ENCODE measurements around the gene MPV17.

The MPV17 gene

GRCh38 chr2:27261241-27261925, 61.5 kb downstream of the MPV17 start:
- H3K27ac ChIP-seq, result no peak overlapping the region
- TF ChIP-seq ZFX (IDR thresholded peaks at IDR 0.05), result no peak
- TF ChIP-seq, protein P1, sequence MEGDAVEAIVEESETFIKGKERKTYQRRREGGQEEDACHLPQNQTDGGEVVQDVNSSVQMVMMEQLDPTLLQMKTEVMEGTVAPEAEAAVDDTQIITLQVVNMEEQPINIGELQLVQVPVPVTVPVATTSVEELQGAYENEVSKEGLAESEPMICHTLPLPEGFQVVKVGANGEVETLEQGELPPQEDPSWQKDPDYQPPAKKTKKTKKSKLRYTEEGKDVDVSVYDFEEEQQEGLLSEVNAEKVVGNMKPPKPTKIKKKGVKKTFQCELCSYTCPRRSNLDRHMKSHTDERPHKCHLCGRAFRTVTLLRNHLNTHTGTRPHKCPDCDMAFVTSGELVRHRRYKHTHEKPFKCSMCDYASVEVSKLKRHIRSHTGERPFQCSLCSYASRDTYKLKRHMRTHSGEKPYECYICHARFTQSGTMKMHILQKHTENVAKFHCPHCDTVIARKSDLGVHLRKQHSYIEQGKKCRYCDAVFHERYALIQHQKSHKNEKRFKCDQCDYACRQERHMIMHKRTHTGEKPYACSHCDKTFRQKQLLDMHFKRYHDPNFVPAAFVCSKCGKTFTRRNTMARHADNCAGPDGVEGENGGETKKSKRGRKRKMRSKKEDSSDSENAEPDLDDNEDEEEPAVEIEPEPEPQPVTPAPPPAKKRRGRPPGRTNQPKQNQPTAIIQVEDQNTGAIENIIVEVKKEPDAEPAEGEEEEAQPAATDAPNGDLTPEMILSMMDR (conservative IDR thresholded peaks at IDR 0.05), result no peak

Data from C4-2B (cell line).